ENCODE results near the gene PYGO2. TPM values are rescaled to one million over a fixed set of nuclear protein-coding genes. Genes with fewer than 3 reads are reported as not detected.

Gene PYGO2
- total RNA-seq, 1 experiment from 2014 or later = 37.4 TPM

GRCh38 chr1:154941333-154942013 lies 20.1 kb downstream of the PYGO2 start (continued):
- no peak for TF ChIP-seq USF2 (CRISPR knock-in tag; IDR thresholded peaks at IDR 0.05)
- TF ChIP-seq TCF7 (CRISPR knock-in tag; IDR thresholded peaks at IDR 0.05; ENCODE audit: low read depth) = no peak
- TF ChIP-seq TEAD1 (CRISPR knock-in tag; IDR thresholded peaks at IDR 0.05) = no peak
- TF ChIP-seq ZNF219 (CRISPR knock-in tag; IDR thresholded peaks at IDR 0.05; ENCODE audit: borderline replicate concordance) = no peak
- TF ChIP-seq GTF2I (CRISPR knock-in tag; conservative IDR thresholded peaks at IDR 0.05) = no peak
- TF ChIP-seq IRF1 (CRISPR knock-in tag; IDR thresholded peaks at IDR 0.05) = no peak
- no peak for TF ChIP-seq ATF6 (CRISPR knock-in tag; IDR thresholded peaks at IDR 0.05)
- TF ChIP-seq USF1 (CRISPR knock-in tag; IDR thresholded peaks at IDR 0.05) = no peak
- TF ChIP-seq JUN (CRISPR knock-in tag; IDR thresholded peaks at IDR 0.05) = no peak

- ChIA-PET POLR2A (no interaction called here), CTCF (interaction anchor here (0.8 to 1.9 kb wide), 9 partner anchors 16 to 381 kb away, joined by 3 to 6 read pairs (median 3); no protein-coding TSS in a partner anchor)
- no peak for DNase-seq (ENCODE audit: low spot score)
Observed at GRCh38 chr1:154940651-154941194, 20.9 kb downstream of the PYGO2 start.

More at GRCh38 chr1:154940651-154941194, 20.9 kb downstream of the PYGO2 start:
- Mint-ChIP-seq H3K27ac (0 out of 2 replicates have a peak overlapping the region, but pooled peaks have one; percentile 10), H3K36me3 (no peaks in the 10 kb centered on the region; the same call in 1 of the 2 replicates), H3K9me3 (no peaks in the 10 kb centered on the region), H3K4me1 (peaks cover 37% of the 10 kb centered on the region), H3K4me3 (no peak overlapping the region), H3K27me3 (ENCODE audit: low read depth) (peaks cover 3% of the 10 kb centered on the region; the same call in 1 of the 2 replicates)
- no peak for TF ChIP-seq SMAD4 (CRISPR knock-in tag; IDR thresholded peaks at IDR 0.05)
- TF ChIP-seq ZNF532 (CRISPR knock-in tag; IDR thresholded peaks at IDR 0.05; ENCODE audit: borderline replicate concordance) = no peak
- no peak for TF ChIP-seq SP1 (CRISPR knock-in tag; conservative IDR thresholded peaks at IDR 0.05)
- TF ChIP-seq EMX1 (CRISPR knock-in tag; IDR thresholded peaks at IDR 0.05) = no peak
- ATAC-seq = no peak

Measured in WTC11 (cell line).